Astrocyte (in vitro differentiated cells and primary cell): Measurements from ENCODE around the gene TRERF1.

ENCODE experiments used
- EZH2 ChIP-seq: IDR thresholded peaks from 2 replicates; pipeline ENCODE4 v1.6.1; 2012; ENCODE audit warnings: mild to moderate bottlenecking, low read length, inconsistent platforms; ENCODE audit not compliant: insufficient read depth
- TF ChIP-seq, protein P1 (sequence below): IDR thresholded peaks from 2 replicates; pipeline ENCODE4 v1.5.1; 2011; ENCODE audit warnings: low read depth, mild to moderate bottlenecking, inconsistent platforms, low read length, moderate library complexity; ENCODE audit not compliant: insufficient read depth

DNA sequence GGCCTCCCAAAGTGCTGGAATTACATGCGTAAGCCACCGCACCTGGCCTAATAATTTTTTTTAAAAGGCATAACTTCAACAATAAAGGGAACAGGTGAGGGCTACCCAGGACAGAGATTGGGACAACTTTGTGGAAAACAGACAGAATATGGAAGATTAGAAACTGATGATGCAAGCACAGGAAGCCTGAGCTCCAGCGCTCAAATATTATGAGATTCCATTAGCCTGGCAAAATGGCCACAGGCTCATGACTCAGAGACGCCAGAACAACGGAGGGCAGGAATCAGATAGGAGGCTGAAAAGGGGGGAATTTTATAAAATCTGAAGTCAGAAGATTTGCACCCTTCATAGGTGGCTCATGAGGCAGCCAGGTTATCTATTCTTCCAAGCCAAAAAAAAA, 131.0 kb downstream of the TRERF1 start:
- TF ChIP-seq, protein P1, sequence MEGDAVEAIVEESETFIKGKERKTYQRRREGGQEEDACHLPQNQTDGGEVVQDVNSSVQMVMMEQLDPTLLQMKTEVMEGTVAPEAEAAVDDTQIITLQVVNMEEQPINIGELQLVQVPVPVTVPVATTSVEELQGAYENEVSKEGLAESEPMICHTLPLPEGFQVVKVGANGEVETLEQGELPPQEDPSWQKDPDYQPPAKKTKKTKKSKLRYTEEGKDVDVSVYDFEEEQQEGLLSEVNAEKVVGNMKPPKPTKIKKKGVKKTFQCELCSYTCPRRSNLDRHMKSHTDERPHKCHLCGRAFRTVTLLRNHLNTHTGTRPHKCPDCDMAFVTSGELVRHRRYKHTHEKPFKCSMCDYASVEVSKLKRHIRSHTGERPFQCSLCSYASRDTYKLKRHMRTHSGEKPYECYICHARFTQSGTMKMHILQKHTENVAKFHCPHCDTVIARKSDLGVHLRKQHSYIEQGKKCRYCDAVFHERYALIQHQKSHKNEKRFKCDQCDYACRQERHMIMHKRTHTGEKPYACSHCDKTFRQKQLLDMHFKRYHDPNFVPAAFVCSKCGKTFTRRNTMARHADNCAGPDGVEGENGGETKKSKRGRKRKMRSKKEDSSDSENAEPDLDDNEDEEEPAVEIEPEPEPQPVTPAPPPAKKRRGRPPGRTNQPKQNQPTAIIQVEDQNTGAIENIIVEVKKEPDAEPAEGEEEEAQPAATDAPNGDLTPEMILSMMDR, result no peak
- no peak for TF ChIP-seq EZH2
